ENCODE measurements around the gene CABLES2.

Gene CABLES2

GRCh38 chr20:62403331-62403730 lies 3.8 kb downstream of the CABLES2 start:
- no peak for FAIRE-seq

- no peak for FAIRE-seq
These were observed 4.5 kb downstream of the CABLES2 start for GRCh38 chr20:62402456-62403150.

GRCh38 chr20:62401331-62401779 lies 5.7 kb downstream of the CABLES2 start:
- no peak for FAIRE-seq

GRCh38 chr20:62400541-62400940 lies 6.5 kb downstream of the CABLES2 start:
- FAIRE-seq, result no peak

DNA sequence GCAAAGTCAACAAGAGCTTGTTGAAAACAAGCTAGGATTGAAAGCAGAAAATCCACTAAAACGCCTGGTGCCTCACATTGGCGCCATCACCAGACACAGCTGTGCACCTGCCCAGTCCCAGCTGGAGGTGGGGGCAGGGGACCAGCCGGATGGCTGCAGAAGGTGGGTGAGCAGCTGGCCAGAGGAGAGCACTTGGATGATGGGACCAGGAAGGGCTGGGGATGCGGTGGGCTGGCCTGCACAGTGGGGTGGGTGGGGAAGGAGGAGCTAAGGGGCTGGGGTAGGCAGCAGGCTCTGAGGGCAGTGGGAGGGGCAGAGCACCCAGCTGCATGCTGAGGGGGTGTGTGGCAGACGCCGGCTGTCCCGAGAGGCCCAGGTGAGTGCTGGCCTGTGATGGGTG lies 7.1 kb downstream of the CABLES2 start:
- no peak for FAIRE-seq

DNA sequence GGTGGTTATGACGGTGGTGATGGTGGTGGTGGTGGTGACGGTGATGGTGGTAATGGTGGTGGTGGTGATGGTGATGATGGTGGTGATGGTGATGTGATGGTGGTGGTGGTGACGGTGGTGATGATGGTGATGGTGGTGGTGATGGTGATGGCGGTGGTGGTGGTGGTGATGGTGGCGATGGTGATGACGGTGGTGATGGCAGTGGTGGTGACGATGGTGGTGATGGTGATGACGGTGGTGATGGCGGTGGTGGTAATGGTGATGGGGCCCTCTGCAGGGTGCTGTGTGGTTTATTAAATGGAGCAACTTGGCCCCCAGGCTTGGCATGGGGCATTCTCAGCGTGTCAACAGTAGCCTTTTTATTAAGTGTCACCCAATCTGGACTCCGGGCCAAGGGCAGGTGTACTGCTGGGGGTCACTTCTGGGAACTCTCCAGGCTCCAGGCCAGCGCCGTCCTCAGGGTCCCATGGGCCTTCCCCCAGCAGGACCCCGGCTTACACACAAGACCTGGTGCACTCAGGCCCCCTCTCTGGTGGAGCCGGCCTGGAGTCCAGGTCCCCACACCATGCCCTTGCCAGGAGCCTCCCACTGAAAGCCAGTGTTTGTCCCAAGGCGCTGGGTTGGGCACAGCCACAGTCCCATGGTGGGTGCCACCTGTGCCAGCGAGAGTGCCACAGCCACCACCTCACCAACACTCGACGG lies 8.8 kb downstream of the CABLES2 start:
- no peak for FAIRE-seq

DNA sequence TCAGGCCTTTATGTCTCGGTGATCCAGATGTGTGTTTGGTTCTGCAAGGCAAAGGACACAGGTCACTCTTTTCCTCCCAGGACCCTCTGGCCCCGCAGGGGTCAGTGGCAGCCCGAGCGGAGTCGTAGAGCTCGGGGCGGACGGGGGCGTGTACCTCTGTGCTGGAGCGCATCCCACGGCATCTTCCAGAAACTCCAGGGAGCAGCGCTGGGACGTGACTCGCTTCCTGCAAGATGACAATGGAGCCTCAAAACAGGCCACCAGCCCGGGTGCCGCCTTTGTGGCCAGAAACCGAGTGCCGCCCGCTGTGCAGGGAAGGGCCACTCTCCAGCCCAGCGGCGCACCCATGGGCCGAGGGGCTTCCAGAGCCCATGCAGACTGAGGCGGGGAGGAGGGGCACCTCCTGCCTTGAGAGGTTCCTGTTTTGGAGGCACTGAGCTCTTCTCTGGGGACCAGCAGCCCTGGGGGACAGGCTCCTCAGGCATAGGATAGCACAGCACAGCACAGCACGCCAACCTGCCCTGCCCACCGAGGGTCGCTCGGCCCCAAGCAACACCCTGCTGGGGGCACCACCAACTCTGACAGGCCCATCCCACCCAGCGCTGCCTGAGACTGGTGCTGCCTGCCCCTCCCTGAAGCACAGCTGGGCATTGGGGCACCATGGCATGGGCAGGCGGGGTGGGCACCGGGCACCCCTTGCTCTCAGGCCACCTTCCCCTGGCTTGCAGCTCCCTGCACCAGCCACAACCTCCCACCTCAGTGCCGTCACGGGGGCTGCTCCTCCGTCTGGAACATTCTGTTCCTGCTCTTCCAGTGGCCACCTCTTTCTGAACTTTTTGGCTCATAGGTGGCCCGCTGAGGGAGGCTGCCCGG lies 10.5 kb downstream of the CABLES2 start:
- FAIRE-seq, result no peak

DNA sequence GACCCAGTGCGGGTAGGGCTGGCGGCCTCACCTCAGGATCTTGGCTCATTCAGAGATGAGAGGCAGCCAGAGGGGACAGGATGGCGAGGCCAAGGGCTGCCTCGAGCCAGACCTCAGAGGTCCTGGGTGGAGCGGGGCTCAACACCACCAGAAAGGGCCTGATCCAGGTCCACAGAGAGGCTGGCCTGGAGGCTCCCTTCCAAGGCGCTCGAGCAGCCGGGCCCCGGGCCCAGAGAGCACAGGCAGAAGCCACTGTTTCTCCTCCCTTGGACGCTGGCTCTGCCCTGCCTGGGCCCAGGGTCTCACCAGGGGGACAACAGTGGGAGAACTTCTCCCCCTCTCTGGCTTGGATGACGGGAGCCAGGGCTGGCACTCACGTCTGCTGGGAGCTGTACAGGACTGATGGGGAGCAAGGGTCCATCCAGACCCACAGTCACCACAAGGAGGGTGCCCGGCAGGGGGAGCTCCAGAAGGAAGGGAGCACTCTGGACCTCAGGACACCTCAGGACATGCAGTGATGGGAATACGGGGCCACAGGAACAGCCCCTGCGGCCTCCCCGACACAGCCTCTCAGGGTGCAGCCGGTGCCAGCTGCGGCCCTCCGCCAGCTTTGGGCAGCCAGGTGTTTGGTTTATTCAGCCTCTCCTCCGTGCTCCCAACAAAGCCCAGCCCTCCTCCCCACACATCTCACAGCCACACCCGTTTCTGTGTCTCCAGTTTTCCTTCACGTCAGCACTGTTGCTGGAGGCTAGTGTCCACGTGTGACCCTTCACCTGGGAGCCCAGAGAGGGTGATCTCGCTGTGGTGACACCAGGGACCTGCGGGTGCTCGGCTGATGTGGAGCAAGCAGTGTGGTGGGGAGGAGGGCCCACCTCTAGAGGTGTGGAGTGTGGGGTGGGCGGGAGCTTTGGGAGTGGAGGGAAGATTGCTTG lies 11.5 kb downstream of the CABLES2 start:
- no peak for FAIRE-seq

- FAIRE-seq, result no peak
These were observed 12.5 kb downstream of the CABLES2 start for GRCh38 chr20:62394248-62395245.

GRCh38 chr20:62393830-62394229 lies 13.3 kb downstream of the CABLES2 start:
- no peak for FAIRE-seq

- no peak for FAIRE-seq
These were observed 13.8 kb downstream of the CABLES2 start for GRCh38 chr20:62393335-62393665.

DNA sequence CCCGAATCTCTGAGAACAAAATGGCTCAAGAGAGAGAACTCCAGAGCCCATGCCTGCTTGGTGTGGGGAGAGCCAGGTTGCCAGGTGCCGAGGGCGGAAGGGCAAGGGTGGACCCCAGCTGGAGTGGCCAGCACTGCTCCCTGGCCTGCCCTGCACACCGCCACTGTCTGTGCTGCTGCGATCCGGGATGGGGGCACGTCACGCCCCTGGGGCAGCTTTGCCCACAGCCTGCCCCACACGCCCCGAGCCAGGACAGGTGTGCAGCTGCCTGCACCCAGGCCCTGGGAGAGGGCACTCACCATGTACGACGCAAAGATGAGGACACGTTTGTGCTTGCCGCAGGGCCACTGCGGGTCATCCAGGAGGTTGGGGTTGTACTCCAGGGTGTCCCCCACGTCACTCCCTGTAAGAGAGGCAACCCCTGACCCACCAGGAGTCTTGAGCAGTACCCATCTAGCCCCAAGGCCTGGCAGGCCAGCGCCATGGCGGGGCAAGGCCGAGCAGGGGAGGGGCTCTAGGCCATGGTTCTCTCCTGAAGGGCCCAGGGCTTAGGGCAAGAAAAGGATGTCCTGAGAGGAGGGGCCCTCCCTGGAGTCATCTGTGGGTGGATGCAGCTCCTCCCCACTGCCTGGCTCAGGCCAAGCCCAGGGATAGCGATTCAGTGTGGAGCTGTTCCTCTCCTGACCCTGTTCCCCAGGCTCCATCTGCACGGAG lies 14.3 kb downstream of the CABLES2 start:
- no peak for FAIRE-seq

GRCh38 chr20:62392077-62392418 lies 15.0 kb downstream of the CABLES2 start:
- no peak for FAIRE-seq

- FAIRE-seq, result no peak
These were observed 15.7 kb downstream of the CABLES2 start for GRCh38 chr20:62391165-62392076.

DNA sequence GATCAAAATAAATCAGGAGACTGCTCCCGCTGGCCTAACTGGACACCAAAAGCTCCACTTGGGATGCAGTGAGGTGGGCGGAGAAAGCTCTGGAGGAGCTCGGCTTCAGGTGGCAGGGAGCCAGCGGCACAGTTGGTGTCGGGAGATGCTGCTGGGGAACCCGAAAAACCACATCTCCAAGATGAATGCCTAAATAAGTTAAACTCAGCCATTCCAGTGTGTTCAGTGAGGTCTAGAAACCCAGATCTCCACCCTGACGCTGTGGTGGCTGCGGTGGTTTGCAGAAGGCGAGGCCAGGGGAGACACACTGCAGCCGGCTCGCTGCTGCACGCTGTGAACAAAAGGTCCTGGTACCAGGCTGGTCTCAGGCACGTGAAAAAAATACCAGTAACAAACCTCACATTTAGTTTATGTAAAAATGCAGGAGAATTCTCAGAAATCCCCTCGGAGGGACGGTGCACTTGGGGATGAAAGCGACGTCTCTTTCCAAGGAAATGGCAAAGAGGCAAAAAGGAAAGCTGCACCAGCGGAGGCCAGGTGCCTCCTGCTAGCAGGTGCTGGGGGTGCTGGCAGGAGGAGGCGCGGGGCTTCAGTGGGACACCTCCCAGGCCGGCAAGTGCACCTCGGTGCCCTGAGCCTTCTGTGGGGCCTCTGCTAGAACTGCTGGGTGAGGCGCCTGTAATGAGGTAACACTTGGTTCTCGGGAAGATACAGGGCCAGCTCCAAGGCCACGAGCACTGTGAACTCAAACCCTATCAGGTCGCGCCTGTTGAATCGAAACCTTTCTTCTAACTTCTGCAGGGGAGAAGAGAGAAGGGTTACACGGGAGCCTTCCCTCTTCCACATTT lies 16.5 kb downstream of the CABLES2 start:
- FAIRE-seq, result no peak

GRCh38 chr20:62389601-62390087 lies 17.4 kb downstream of the CABLES2 start:
- no peak for FAIRE-seq

DNA sequence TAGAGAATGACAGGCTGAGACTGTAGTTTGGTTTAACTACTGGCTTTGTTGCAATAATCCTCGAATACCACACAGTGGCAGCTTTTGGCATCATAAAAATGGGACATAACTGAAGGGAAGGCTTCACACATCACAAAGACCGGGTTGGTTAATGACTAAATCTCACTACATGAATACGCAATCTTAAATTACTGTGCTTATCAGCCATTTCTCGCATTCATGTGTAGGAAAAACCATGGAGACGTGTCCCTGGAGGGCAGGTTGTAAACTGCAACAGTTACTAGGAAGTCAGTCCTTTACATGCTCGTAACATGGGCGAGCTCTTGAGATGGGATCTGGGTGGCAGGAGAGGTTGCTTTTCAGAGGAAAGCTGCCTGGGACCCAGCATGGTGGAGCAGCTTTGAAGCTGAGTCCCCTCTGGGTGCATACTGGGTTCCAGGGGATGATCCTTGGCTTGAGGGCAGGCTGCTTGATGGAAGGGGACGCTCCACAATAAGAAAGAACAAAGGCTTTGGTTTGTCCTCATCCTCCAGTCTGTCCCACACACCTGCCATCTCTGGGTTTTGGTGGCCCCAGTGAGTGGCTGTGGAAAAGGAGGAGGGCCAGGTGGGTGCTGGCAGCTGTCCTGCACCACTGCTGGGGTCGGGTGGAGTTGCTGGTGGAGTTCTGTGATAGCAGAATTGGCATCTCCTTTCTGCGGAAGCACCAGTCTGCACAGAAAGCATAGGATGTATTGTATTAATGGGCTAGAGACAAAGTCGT lies 18.1 kb downstream of the CABLES2 start:
- no peak for FAIRE-seq
